B cell (primary cell): Measurements from ENCODE around the gene SEMA4G. TPM values are rescaled to one million over a fixed set of nuclear protein-coding genes. Genes with fewer than 3 reads are reported as not detected.

ENCODE experiments used
- ATAC-seq: fragments of 200-7000 bp; cut with Tn5 transposase; one replicate; pipeline ENCODE4 v1.10.0; 2021; ENCODE audit warnings: low read depth, mild to moderate bottlenecking, moderate number of reproducible peaks, moderate library complexity
- CTCF ChIA-PET: fragments of 350-600 bp; sonication (Branson Sonifier 250); formaldehyde crosslinking; loops from one replicate; lab custom pipeline; 2021; ENCODE audit warnings: antibody characterized with exemption, inconsistent platforms; lab: Charles Lee
- POLR2A ChIA-PET: fragments of 350-600 bp; sonication (Branson Sonifier 250); formaldehyde crosslinking; loops from one replicate; lab custom pipeline; 2021; ENCODE audit warnings: antibody characterized with exemption; lab: Charles Lee
- DNase-seq: peaks from one replicate; pipeline ENCODE4 v3.0.0; 2013
- H2AFZ ChIP-seq: 2 replicates; pipeline ENCODE4 v1.6.1; 2012; ENCODE audit warnings: mild to moderate bottlenecking, low read depth, low read length; ENCODE audit not compliant: insufficient read depth, poor library complexity, severe bottlenecking
- H3K27ac ChIP-seq, 2 donors: 1 replicate in 1 of 2; 2 replicates in 1 of 2; pipeline ENCODE4 v1.5.1; 2012 to 2013; ENCODE audit warnings: low read length in 2 of 2, mild to moderate bottlenecking in 2 of 2, moderate library complexity in 1 of 2
- H3K27me3 ChIP-seq, 4 experiments: fragments of 200-600 bp in 1 of 4; sonication (generic) in 1 of 4; replicated peaks in 1 of 4; 1 replicate in 2 of 4; 2 replicates in 2 of 4; pipeline versions ENCODE4 v1.6.1 to v1.7.0; 2013 to 2016; ENCODE audit warnings: low read length in 3 of 4, mild to moderate bottlenecking in 2 of 4, mixed read lengths in 1 of 4, moderate library complexity in 1 of 4; ENCODE audit not compliant: insufficient read depth in 4 of 4, control insufficient read depth in 3 of 4; ENCODE audit errors: control extremely low read depth in 1 of 4
- H3K36me3 ChIP-seq, 2 experiments: replicated peaks in 1 of 2; 1 replicate in 1 of 2; 2 replicates in 1 of 2; pipeline versions ENCODE4 v1.6.1 to v1.7.1; 2013; ENCODE audit warnings: low read length in 1 of 2; ENCODE audit not compliant: insufficient read depth in 2 of 2, control insufficient read depth in 1 of 2; ENCODE audit errors: control extremely low read depth in 1 of 2, extremely low read depth in 1 of 2
- H3K4me1 ChIP-seq, 2 donors: fragments of 200-600 bp in 1 of 2; sonication (generic) in 1 of 2; 1 replicate in 1 of 2; 2 replicates in 1 of 2; pipeline versions ENCODE4 v1.5.1 to v1.6.1; 2013 to 2017; ENCODE audit warnings: low read length in 2 of 2; ENCODE audit not compliant: control insufficient read depth in 2 of 2, insufficient read depth in 2 of 2
- H3K4me2 ChIP-seq: replicated peaks from 2 replicates; pipeline ENCODE3; 2012; ENCODE audit warnings: mild to moderate bottlenecking, low read depth, low read length; ENCODE audit not compliant: poor library complexity, severe bottlenecking
- H3K4me3 ChIP-seq, 5 experiments: fragments of 200-600 bp in 1 of 5; sonication (generic) in 1 of 5; 1 replicate in 3 of 5; 2 replicates in 2 of 5; pipeline versions ENCODE4 v1.5.1 to v1.7.0; 2011 to 2016; ENCODE audit warnings: low read length in 4 of 5, mild to moderate bottlenecking in 4 of 5, low read depth in 2 of 5, control low read depth in 1 of 5, moderate library complexity in 1 of 5; ENCODE audit not compliant: insufficient read depth in 1 of 5; ENCODE audit errors: control extremely low read depth in 1 of 5, extremely low read depth in 1 of 5
- H3K79me2 ChIP-seq: fragments of 200-600 bp; sonication (generic); one replicate; pipeline ENCODE4 v1.6.0; 2016; ENCODE audit warnings: low read length; ENCODE audit not compliant: control insufficient read depth, insufficient read depth
- H3K9ac ChIP-seq: fragments of 200-600 bp; sonication (generic); 2 replicates; pipeline ENCODE4 v1.6.1; 2017; ENCODE audit warnings: mild to moderate bottlenecking, low read length, moderate library complexity
- H3K9me3 ChIP-seq, 3 donors: one replicate each; pipeline versions ENCODE4 v1.6.1 to v1.7.1; 2013; ENCODE audit warnings: low read length in 2 of 3; ENCODE audit not compliant: control insufficient read depth in 2 of 3, insufficient read depth in 1 of 3; ENCODE audit errors: control extremely low read depth in 1 of 3
- H4K20me1 ChIP-seq: 2 replicates; pipeline ENCODE4 v1.6.0; 2012; ENCODE audit warnings: mild to moderate bottlenecking, low read length; ENCODE audit not compliant: insufficient read depth, control insufficient read depth, poor library complexity, severe bottlenecking
- H3K27ac Mint-ChIP-seq: one replicate; pipeline ENCODE4 v1.8.0; 2021; ENCODE audit warnings: mixed read lengths
- H3K27me3 Mint-ChIP-seq: one replicate; pipeline ENCODE4 v1.8.0; 2021; ENCODE audit warnings: mixed read lengths
- H3K4me1 Mint-ChIP-seq: one replicate; pipeline ENCODE4 v1.8.0; 2021; ENCODE audit warnings: mixed read lengths
- H3K4me3 Mint-ChIP-seq: one replicate; pipeline ENCODE4 v1.8.0; 2021; ENCODE audit warnings: mixed read lengths
- H3K9me3 Mint-ChIP-seq: one replicate; pipeline ENCODE4 v1.8.0; 2022; ENCODE audit warnings: mixed read lengths; ENCODE audit not compliant: insufficient read depth
- CTCF ChIP-seq: fragments of 200-600 bp; IDR thresholded peaks from one replicate; pipeline ENCODE4 v1.8.0; 2022; ENCODE audit warnings: antibody characterized with exemption, mild to moderate bottlenecking
- EZH2 ChIP-seq: IDR thresholded peaks from 2 replicates; pipeline ENCODE4 v1.6.1; 2012; ENCODE audit warnings: borderline replicate concordance, low read depth, mild to moderate bottlenecking, moderate library complexity, low read length; ENCODE audit not compliant: insufficient read depth, poor library complexity, severe bottlenecking
- WGBS: methylation state at CpG from one replicate; pipeline ENCODE4 v1.1.5; 2013; ENCODE audit warnings: missing lambda C conversion rate; ENCODE audit not compliant: insufficient coverage; 5-methylcytosine and 5-hydroxymethylcytosine counted together
- intact Hi-C: fragments of 100-400 bp; cut with micrococcal nuclease; formaldehyde crosslinking; loops from one replicate; pipeline ENCODE4 v1.10.0; 2022
- polyA minus RNA-seq: library from RNA; depleted of rRNA, polyadenylated mRNA; stranded (reverse); fragments of >200 nt; gene quantifications from 2 replicates; pipeline ENCODE4 v1.2.3, GENCODE V29; 2012
- polyA plus RNA-seq: library from polyadenylated mRNA; depleted of rRNA; stranded (reverse); fragments of >200 nt; gene quantifications from 2 replicates; pipeline ENCODE4 v1.2.3, GENCODE V29; 2012
- total RNA-seq, 2 donors: library from RNA; stranded (reverse); fragments of 120-200 nt in 1 of 2; gene quantifications; 1 replicate in 1 of 2; 2 replicates in 1 of 2; pipeline versions ENCODE4 v1.2.3 to v1.2.4, GENCODE V29; 2013 to 2022

Gene SEMA4G
- total RNA-seq: 0.96 and 2.2 TPM in 2 replicates
- 0.19 TPM for total RNA-seq (2013)
- polyA plus RNA-seq: 0.75 and 0.84 TPM in 2 replicates
- 0.26 and 0.29 TPM in 2 replicates for polyA minus RNA-seq

DNA sequence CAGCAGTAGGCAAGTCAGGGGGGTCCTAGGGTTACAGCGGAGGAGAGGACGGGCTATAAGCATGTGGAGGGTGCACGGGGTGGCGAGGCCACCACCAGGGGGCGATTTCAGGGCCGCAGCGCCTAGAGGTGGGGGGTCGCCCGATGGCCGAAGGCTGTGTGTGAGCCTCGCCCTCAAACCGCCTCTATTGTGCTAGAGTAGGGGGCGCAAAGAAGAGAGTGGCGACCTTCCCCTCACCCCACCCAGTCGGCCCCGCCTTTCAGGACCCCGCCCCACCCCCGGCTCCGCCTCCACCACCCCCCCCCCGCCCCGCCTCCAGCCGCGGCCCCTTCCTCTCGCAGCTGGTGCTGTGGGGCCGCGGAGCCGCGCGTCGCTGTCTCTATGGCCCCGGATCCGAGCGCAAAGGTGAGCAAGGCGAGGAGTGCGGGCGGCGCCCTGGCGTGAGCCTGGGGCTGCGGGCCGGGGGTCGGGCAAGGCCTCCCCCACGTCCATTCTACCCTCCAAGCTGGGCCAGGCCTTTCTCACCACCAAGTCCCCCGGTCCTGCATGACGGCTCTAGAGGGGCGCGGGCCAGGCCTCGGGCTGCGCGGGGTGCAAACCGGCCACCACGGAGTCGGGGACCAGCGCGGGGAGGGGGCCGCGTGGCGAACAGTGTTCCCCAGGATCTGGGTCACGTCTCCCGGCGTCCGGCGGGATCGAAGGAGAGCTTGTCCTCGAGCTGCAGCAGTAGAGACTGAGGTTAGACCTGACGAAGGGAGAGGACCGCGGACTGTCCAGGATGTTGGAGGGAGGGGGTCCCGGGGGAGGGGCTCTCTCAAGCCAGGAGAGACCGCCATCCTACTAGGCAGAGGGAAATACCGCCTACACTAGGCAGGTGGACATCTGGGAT, at the start of gene SEMA4G:
Gene SEMA4G (plus strand): TSS at position 318 of the 889 bp plus-strand sequence. CDS start 3,409 bp downstream, outside the sequence.
- H3K9ac ChIP-seq: peak within 1 kb of the TSS; percentile 67

More for the DNA sequence above, at the start of gene SEMA4G:
- H3K27me3 Mint-ChIP-seq: no peaks in the 10 kb centered on the region
- Histone ChIP-seq H3K9me3 (no peaks in the 10 kb centered on the region), H2AFZ (peak within 1 kb of the TSS; percentile 84), H3K36me3 (peaks cover 0 to 11% of the 10 kb centered on the region in 2 experiments), H3K79me2 (no peaks in the 10 kb centered on the region), H3K4me1 (peaks cover 13 to 17% of the 10 kb centered on the region in 2 donors), H3K27me3 (no peaks in the 10 kb centered on the region), H3K4me3 (peak within 1 kb of the TSS in 4 of 5 experiments; percentile 43 to 67 (median 56)), H4K20me1 (no peaks in the 10 kb centered on the region), H3K4me2 (peak within 1 kb of the TSS; percentile 96), H3K27ac (no peak within 1 kb of the TSS)
- TF ChIP-seq CTCF: peak; percentile 78
- TF ChIP-seq EZH2: no peak
- CTCF ChIA-PET: interaction anchor here (0.7 to 5.4 kb wide), 10 partner anchors 11 to 49 kb away, joined by 3 to 25 read pairs (median 3); partner anchors contain the start of genes LZTS2, MRPL43 and TWNK
- WGBS: 2% methylated on average over 46 of the region's 70 CpGs
- DNase-seq (peak; percentile 74), ATAC-seq (peak; percentile 84)
- H3K4me3 Mint-ChIP-seq: peak within 1 kb of the TSS; percentile 63
- intact Hi-C loops: loop anchor here (2.0 kb wide), 1 partner anchor 17 kb away; the partner anchor contains the start of genes MRPL43 and TWNK
- peaks cover 16% of the 10 kb centered on the region for H3K4me1 Mint-ChIP-seq
- H3K27ac Mint-ChIP-seq: no peak within 1 kb of the TSS
- H3K9me3 Mint-ChIP-seq: no peaks in the 10 kb centered on the region
- POLR2A ChIA-PET: interaction anchor here (0.6 kb wide), 1 partner anchor 43 kb away, joined by 3 read pairs; no protein-coding TSS in a partner anchor
